DLD1 (cell line): Measurements from ENCODE around the gene GCDH.
"Not testable (repeated sequence)": the region's sequence is repeated elsewhere in the genome, so short reads cannot be mapped to it uniquely, and the experiment has no call there.

ENCODE experiments used
- in situ Hi-C: cut with HindIII; loops from 2 replicates; pipeline ENCODE4 v1.10.0; 2017; ENCODE audit warnings: low sequenced_read_pairs

Gene GCDH

GRCh38 chr19:12899891-12900518, 9.0 kb downstream of the GCDH start:
- in situ Hi-C loops = no loop called here

- in situ Hi-C loops = no loop called here
Measured at GRCh38 chr19:12907166-12907565, 16.2 kb downstream of the GCDH start.

GRCh38 chr19:12912571-12912970, 21.6 kb downstream of the GCDH start:
- in situ Hi-C loops = no loop called here

- in situ Hi-C loops = no loop called here
Measured at GRCh38 chr19:12913011-12913561, 22.1 kb downstream of the GCDH start.

GRCh38 chr19:12913851-12914690, 23.1 kb downstream of the GCDH start:
- in situ Hi-C loops = no loop called here

- in situ Hi-C loops = not testable (repeated sequence)
Measured at GRCh38 chr19:12915860-12916259, 24.9 kb downstream of the GCDH start.

- in situ Hi-C loops = no loop called here
Measured at GRCh38 chr19:12918253-12918652, 27.3 kb downstream of the GCDH start.

- in situ Hi-C loops = no loop called here
Measured at GRCh38 chr19:12921047-12921446, 30.1 kb downstream of the GCDH start.

- in situ Hi-C loops = no loop called here
Measured at GRCh38 chr19:12922959-12923358, 32.0 kb downstream of the GCDH start.

- in situ Hi-C loops = no loop called here
Measured at GRCh38 chr19:12924621-12925310, 33.8 kb downstream of the GCDH start.

- in situ Hi-C loops = no loop called here
Measured at GRCh38 chr19:12930002-12930645, 39.2 kb downstream of the GCDH start.

- in situ Hi-C loops = no loop called here
Measured at GRCh38 chr19:12932392-12933286, 41.7 kb downstream of the GCDH start.

GRCh38 chr19:12933287-12934072, 42.5 kb downstream of the GCDH start, which contains the start of gene FARSA:
TSS of gene FARSA (minus strand) at chr19:12933711. CDS start at chr19:12933696, 15 bp downstream.
- in situ Hi-C loops = no loop called here

GRCh38 chr19:12935071-12935470, 44.1 kb downstream of the GCDH start:
- in situ Hi-C loops = no loop called here

GRCh38 chr19:12936582-12936981, 45.6 kb downstream of the GCDH start:
- in situ Hi-C loops = no loop called here

GRCh38 chr19:12937093-12937926, 46.4 kb downstream of the GCDH start:
- in situ Hi-C loops = no loop called here

GRCh38 chr19:12937927-12938778, 47.2 kb downstream of the GCDH start, which contains the start of gene CALR:
TSS of gene CALR (plus strand) at chr19:12938609. CDS start at chr19:12938680, 71 bp downstream.
- in situ Hi-C loops = no loop called here
